ENCODE results near the gene IGFBP2.

Gene IGFBP2

GRCh38 chr2:216644842-216645635 lies 11.8 kb downstream of the IGFBP2 start:
- DNase-seq, result no peak

- no peak for DNase-seq
These were observed 12.4 kb downstream of the IGFBP2 start for GRCh38 chr2:216645636-216645950.

GRCh38 chr2:216646116-216646515 lies 12.9 kb downstream of the IGFBP2 start:
- no peak for DNase-seq

GRCh38 chr2:216648105-216648504 lies 14.9 kb downstream of the IGFBP2 start:
- DNase-seq, result no peak

GRCh38 chr2:216649574-216649973 lies 16.4 kb downstream of the IGFBP2 start:
- no peak for DNase-seq

- DNase-seq, result no peak
These were observed 17.5 kb downstream of the IGFBP2 start for GRCh38 chr2:216650626-216651257.

GRCh38 chr2:216651351-216651881 lies 18.2 kb downstream of the IGFBP2 start:
- no peak for DNase-seq

GRCh38 chr2:216652566-216652965 lies 19.3 kb downstream of the IGFBP2 start:
- no peak for DNase-seq

- DNase-seq, result no peak
These were observed 20.0 kb downstream of the IGFBP2 start for GRCh38 chr2:216653093-216653799.

- no peak for DNase-seq
These were observed 20.7 kb downstream of the IGFBP2 start for GRCh38 chr2:216653931-216654365.

- no peak for DNase-seq
These were observed 21.4 kb downstream of the IGFBP2 start for GRCh38 chr2:216654528-216655052.

- DNase-seq, result no peak
These were observed 24.1 kb downstream of the IGFBP2 start for GRCh38 chr2:216657086-216657855.

- DNase-seq, result no peak
These were observed 24.8 kb downstream of the IGFBP2 start for GRCh38 chr2:216657980-216658379.

GRCh38 chr2:216658757-216659156 lies 25.5 kb downstream of the IGFBP2 start:
- no peak for DNase-seq

- no peak for DNase-seq
These were observed 26.1 kb downstream of the IGFBP2 start for GRCh38 chr2:216659276-216659675.

- no peak for DNase-seq
These were observed 27.3 kb downstream of the IGFBP2 start for GRCh38 chr2:216660496-216660895.

- no peak for DNase-seq
These were observed 27.8 kb downstream of the IGFBP2 start for GRCh38 chr2:216661051-216661450.

- DNase-seq, result peak in 1 of 2 experiments; percentile 23
These were observed 28.6 kb downstream of the IGFBP2 start for GRCh38 chr2:216661639-216662375.

GRCh38 chr2:216663106-216663505 lies 29.9 kb downstream of the IGFBP2 start:
- DNase-seq, result no peak

- DNase-seq, result no peak
These were observed 30.6 kb downstream of the IGFBP2 start for GRCh38 chr2:216663846-216664245.

- DNase-seq, result no peak
These were observed 31.4 kb downstream of the IGFBP2 start for GRCh38 chr2:216664593-216665034.

GRCh38 chr2:216665242-216665641 lies 32.0 kb downstream of the IGFBP2 start:
- no peak for DNase-seq

Measured in SHP77 (cell line).